ENCODE results near the gene THBD. TPM values are rescaled to one million over a fixed set of nuclear protein-coding genes. Genes with fewer than 3 reads are reported as not detected.

Gene THBD
- total RNA-seq, 2 donors from 2014 or later: 37.0 to 96.7 TPM

- H3K27me3 ChIP-seq: no peaks in the 10 kb centered on the region
- peak overlapping the region; percentile 55 to 78 for H3K27ac ChIP-seq
- H3K36me3 ChIP-seq: no peaks in the 10 kb centered on the region
- TF ChIP-seq CTCF (IDR thresholded peaks at IDR 0.05): no peak
- H3K9me3 ChIP-seq: peaks cover 0 to 7% of the 10 kb centered on the region in 2 donors
- DNase-seq (ENCODE audit: low spot score): no peak
- peaks cover 0 to 32% of the 10 kb centered on the region in 2 donors for H3K4me1 ChIP-seq
- H3K4me3 ChIP-seq: no peak overlapping the region
Observed at GRCh38 chr20:23061262-23061661, 11.8 kb upstream of the THBD start.

GRCh38 chr20:23060629-23061028 is 11.2 kb upstream of the THBD start:
- Histone ChIP-seq H3K4me3 (no peak overlapping the region), H3K36me3 (no peaks in the 10 kb centered on the region), H3K27ac (peak overlapping the region in 1 of 2 donors; percentile 78), H3K27me3 (no peaks in the 10 kb centered on the region), H3K9me3 (peaks cover 0 to 10% of the 10 kb centered on the region in 2 donors), H3K4me1 (peaks cover 0 to 32% of the 10 kb centered on the region in 2 donors)
- no peak for DNase-seq (ENCODE audit: low spot score)
- no peak for TF ChIP-seq CTCF (IDR thresholded peaks at IDR 0.05)

GRCh38 chr20:23059846-23060245 is 10.4 kb upstream of the THBD start:
- H3K27ac ChIP-seq: no peak overlapping the region
- TF ChIP-seq CTCF (IDR thresholded peaks at IDR 0.05): no peak
- peaks cover 0 to 32% of the 10 kb centered on the region in 2 donors for H3K4me1 ChIP-seq
- no peak for DNase-seq (ENCODE audit: low spot score)
- H3K4me3 ChIP-seq: no peak overlapping the region
- H3K36me3 ChIP-seq: no peaks in the 10 kb centered on the region
- peaks cover 0 to 10% of the 10 kb centered on the region in 2 donors for H3K9me3 ChIP-seq
- H3K27me3 ChIP-seq: no peaks in the 10 kb centered on the region

GRCh38 chr20:23059001-23059400 is 9.5 kb upstream of the THBD start:
- no peak overlapping the region for H3K27ac ChIP-seq
- H3K4me3 ChIP-seq: no peak overlapping the region
- H3K9me3 ChIP-seq: peaks cover 0 to 10% of the 10 kb centered on the region in 2 donors
- H3K27me3 ChIP-seq: no peaks in the 10 kb centered on the region
- H3K36me3 ChIP-seq: no peaks in the 10 kb centered on the region
- no peak for TF ChIP-seq CTCF (IDR thresholded peaks at IDR 0.05)
- DNase-seq (ENCODE audit: low spot score): no peak
- peaks cover 0 to 32% of the 10 kb centered on the region in 2 donors for H3K4me1 ChIP-seq

- Histone ChIP-seq H3K36me3 (no peaks in the 10 kb centered on the region), H3K4me1 (peaks cover 0 to 32% of the 10 kb centered on the region in 2 donors), H3K27ac (no peak overlapping the region), H3K4me3 (no peak overlapping the region), H3K9me3 (peaks cover 0 to 10% of the 10 kb centered on the region in 2 donors), H3K27me3 (no peaks in the 10 kb centered on the region)
- TF ChIP-seq CTCF (IDR thresholded peaks at IDR 0.05): no peak
- DNase-seq (ENCODE audit: low spot score): no peak
Observed at GRCh38 chr20:23058240-23058639, 8.8 kb upstream of the THBD start.

GRCh38 chr20:23052904-23053303 is 3.4 kb upstream of the THBD start:
- TF ChIP-seq CTCF (IDR thresholded peaks at IDR 0.05): no peak
- peaks cover 0 to 38% of the 10 kb centered on the region in 2 donors for H3K4me1 ChIP-seq
- H3K4me3 ChIP-seq: no peak overlapping the region
- peaks cover 0 to 10% of the 10 kb centered on the region in 2 donors for H3K9me3 ChIP-seq
- peaks cover 0 to 3% of the 10 kb centered on the region in 2 donors for H3K27me3 ChIP-seq
- DNase-seq (ENCODE audit: low spot score): no peak
- no peaks in the 10 kb centered on the region for H3K36me3 ChIP-seq
- no peak overlapping the region for H3K27ac ChIP-seq

Data from right atrium auricular region (tissue), 2 donors.